GM21529 (cell line): ENCODE data around the gene DGUOK.

ENCODE experiments used
- ATAC-seq: cut with Tn5 transposase; IDR thresholded peaks from one replicate; pipeline ENCODE4 v1.9.1; 2021; ENCODE audit not compliant: unreplicated experiment

DGUOK gene

GRCh38 chr2:73993778-73994177 lies 67.1 kb downstream of the DGUOK start:
- no peak for ATAC-seq

GRCh38 chr2:73994178-73994831 lies 67.6 kb downstream of the DGUOK start:
- ATAC-seq: no peak

DNA sequence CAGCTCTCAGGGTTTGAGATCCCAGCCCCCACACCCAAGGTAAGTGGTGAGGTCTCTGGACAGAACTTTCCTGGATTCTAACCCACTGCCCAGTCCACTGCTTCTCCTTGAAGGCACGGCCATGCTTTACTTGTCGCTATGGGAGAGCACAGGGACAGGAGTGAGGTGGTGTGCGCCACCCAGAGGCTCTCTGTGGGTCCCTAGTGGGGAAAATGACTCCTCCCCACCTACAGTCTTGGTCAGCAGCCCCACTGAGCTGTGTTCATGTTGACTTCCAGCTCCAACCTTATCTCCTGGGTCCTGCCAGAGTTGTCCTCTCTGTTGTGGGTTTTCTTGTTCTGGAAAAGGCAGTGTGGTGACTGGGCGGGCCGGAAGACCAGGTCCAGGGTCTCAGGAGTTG lies 69.1 kb downstream of the DGUOK start:
- ATAC-seq: no peak

DNA sequence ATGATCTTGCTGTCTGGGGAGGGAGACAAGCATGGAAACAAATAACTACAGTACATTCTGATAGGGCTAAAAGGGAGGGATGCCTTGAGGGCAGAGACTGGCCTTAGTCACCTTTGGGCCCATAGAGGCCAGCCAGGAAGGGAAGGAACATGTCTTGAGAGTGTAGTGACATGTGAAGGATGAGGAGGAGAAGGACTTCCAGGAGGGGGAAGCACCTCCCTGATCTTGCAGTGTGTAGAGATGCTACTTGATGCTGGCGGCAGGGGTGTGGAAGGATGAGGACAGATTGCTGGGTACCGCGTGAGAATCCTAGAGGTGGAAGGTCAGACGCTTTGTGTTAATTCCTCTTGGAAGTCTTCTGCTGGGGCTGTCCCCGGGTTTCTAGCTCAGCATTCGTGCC lies 71.1 kb downstream of the DGUOK start:
- no peak for ATAC-seq

GRCh38 chr2:73998451-73998850 lies 71.8 kb downstream of the DGUOK start:
- no peak for ATAC-seq

DNA sequence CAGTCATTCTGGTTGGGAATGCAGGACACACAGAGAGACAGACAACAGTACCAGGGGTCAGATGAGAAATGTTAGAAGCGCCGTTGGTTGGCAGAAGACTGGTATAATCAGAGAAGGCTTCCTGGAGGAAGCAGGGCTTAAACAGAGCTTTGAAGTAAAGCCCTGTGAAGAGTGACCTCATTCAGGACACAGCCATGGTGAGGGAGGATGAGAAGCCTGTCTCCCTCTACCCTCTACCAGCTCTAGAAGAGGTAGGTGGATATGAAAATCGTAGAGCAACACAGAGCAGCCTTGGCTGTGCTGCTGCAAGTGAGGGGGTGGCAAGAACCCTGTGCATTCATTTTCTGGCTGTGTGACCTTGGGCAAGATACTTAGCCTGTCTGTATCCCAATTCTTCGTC lies 72.3 kb downstream of the DGUOK start:
- no peak for ATAC-seq

DNA sequence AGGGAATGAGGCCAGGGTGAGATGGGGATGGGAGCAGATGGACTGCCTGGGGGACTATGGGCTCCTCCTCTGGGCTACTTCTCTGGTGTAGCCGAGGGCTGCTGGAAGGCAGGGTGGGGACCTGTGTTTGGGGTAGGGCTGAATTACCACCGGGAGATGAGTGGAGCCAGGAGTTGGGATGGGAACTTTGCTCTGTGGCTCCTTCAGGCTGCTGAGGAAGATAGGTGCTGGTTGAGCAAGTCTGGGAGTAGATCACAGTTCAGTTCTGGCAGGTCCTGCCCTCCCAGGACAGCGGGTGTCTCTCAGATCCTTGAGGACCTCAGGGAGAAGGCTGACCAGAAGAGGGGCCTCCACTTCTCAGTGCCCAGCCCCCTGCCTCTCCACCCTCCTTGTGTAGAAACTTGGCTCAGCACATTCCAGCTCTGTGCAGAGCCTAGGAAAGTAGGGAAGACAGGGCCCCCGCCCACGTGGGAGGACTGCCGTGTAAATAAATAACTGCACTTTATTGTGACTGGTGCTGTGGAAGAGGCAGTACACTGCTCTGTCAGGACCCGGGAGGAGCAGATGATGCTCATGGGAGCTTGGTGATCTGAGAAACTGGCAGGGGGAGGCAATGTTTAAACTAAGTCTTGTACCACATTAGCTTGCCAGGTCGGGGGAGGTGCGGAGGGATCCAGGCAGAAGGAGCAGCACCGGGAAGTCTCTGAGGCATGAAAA lies 73.4 kb downstream of the DGUOK start:
- ATAC-seq: no peak

DNA sequence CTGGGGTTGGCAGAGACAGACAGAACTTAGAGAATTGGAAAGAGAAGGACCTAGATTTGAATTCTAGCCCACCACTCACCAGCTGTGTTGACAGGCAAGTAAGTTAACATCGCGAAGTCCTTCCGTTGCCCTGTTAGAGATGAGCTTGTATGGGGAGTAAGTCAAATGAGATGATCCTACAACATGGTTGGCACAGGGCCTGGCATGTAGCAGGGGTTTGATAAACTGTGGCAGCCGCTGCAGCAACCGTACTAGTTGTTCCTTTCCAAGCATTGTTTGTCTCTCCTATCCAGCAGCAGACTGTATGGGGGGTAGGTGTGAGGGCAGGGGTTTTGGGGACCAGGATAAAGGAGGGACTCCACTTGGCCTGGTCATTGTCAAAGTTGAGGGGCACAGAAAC lies 74.0 kb downstream of the DGUOK start:
- ATAC-seq: no peak

GRCh38 chr2:74001121-74001520 lies 74.4 kb downstream of the DGUOK start:
- ATAC-seq: no peak

GRCh38 chr2:74001781-74002504 lies 75.3 kb downstream of the DGUOK start:
- ATAC-seq: peak; percentile 38

DNA sequence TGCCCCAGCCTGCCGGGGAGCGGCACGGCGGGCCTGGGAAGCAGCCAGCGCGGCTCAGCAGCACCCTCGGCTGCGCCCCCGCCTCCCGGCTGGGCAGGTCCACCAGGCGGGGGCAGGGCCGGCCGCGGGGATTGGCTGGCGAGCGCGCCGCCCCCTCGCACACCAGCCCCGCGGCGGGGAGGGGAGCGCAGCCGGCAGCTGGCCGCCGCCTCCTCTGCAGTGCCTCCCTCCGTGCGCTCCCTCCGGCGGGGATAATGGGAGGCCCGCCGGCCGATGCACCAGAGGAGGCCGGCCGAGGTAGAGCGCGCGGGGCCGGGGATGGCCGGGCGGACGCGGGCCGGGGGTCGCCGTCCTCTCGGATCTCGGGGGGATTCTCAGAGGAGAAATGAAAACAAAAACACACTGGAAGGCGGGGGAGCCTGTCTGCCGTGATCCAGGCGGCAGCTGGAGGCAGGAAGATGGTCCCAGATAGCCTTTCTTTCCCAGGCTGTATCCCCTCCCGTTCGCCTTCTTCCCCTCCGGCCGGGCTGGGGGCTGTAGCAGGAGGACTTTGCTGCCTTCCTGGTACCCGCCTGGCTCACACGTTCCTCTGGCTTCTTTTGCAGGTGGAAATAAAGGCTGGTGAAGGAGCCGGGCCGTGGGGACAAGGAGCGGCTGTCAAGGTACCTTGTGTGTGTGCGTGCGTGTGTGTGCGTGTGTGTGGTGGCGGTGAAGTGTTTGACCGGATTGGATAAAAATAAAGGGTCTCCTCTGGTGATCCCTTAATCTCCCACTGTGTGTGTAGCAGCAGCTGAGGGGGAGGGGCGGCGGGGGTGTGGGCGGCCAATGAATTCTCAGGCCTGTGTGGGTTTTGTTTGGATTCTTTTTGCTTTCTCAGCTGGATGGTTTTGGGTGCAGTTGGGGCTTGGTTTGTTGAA lies 76.1 kb downstream of the DGUOK start:
- peak; percentile 90 for ATAC-seq

DNA sequence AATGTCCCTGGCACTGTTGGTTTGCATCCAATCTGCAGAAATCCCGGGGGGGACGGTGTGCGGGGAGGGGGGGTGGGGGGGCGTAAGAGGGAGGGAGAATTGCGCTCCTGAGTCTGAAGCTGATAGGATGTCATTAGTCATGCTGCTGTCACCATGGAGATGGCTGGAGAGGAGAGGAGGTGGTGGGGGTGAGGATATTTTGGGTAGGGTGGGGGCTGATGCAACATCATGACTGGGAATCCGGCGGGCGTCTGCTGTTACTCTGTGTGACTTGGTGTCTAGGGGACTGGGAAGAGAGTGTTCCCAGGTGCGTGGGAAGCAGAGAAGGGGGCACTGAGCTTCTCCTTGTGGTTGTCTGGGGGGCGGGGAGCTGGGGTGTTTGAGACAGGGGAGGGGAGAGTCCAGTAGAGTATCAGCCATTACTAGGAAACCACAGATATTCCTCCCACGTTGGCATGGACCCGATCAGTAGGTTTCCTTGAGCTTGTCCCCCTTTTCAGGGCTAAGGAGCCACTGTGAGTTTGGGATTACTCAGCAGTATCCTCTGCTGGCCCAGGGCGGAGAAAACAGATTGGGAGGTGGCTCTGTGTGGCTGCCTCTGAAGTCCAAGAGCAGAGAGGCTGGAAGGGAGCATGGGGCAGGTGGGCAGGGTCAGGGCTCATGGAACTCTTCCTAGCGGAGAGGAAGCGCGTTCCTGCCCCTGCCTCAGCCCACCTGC lies 77.0 kb downstream of the DGUOK start:
- no peak for ATAC-seq

GRCh38 chr2:74004212-74005182 lies 77.8 kb downstream of the DGUOK start:
- no peak for ATAC-seq

DNA sequence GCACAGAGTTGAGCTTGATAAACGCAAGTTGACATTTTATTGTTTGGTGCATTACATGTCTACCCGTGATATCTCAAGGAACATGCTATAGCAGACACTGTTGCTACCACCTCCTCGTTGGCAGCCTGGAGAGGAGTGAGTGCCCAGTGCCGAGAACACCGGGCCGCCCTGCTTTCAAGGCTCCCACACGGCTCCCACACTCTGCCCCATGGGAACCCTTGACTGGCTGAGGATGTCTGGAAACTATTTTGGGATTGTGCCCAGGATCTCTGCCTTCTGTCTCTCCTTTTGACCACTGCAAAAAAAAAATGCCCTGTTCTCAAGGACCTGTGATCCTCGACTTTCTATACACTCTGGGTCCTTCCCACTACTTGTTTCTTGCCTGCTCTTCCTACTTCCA lies 79.1 kb downstream of the DGUOK start:
- ATAC-seq: no peak

DNA sequence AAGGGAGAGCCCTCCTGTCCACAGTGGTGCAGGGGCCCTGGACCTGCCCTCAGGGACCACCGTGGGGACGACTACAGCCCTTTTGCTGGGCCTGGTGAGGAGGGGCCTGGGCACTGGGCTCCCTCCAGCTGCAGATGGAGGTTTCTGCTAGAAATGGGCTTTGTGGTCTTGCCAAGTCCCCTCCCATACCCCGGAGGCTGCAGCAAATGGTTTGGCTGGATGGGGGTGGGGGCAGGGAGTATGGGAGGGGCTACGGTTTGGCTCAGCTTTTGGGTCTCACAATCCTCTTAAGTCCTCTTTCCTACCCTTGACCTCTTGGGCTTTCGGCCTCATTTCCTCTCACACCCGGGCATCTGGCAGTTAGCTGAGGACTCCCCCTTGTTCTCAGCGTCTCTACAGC lies 79.8 kb downstream of the DGUOK start:
- ATAC-seq: no peak

- no peak for ATAC-seq
These were observed 80.4 kb downstream of the DGUOK start for GRCh38 chr2:74007121-74007520.

DNA sequence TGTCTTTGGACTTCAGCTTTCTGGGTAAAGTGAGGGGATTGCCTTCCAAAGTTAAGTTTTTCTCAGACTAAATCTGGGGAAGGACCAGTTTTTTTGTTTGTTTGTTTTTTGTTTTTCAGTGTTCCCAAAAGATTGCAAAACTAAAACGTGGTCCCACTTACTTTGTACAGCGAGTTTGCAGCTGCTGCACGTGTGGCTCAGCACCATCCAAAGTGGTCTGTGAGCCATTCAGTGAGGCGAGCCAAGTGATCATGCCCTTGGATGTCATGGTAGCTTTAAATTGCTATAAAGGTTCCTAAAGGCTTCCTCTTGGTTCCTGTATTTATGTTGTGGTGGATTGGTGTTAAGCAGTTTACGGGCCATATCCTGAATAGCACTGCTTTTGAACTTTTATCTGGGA lies 81.0 kb downstream of the DGUOK start:
- ATAC-seq: no peak
